RWPE2 (cell line): ENCODE measurements around the gene SLC20A1.

Source experiments
- ATAC-seq: fragments of 200-7000 bp; cut with Tn5 transposase; 3 replicates; pipeline ENCODE4 v1.9.1; 2021; ENCODE audit warnings: low read depth
- DNase-seq: peaks from one replicate; pipeline ENCODE4 v3.0.0-alpha.2; 2020; ENCODE audit warnings: low spot score
- H3K27ac ChIP-seq: fragments of 450-650 bp; 2 replicates; pipeline ENCODE4 v1.5.1; 2017; ENCODE audit warnings: mild to moderate bottlenecking; ENCODE audit not compliant: poor library complexity, severe bottlenecking
- H3K27me3 ChIP-seq: fragments of 250-450 bp; sonication (Bioruptor Pico); 2 replicates; pipeline ENCODE4 v1.5.1; 2021; ENCODE audit warnings: mild to moderate bottlenecking, moderate library complexity; ENCODE audit not compliant: insufficient read depth, poor library complexity, severe bottlenecking
- H3K36me3 ChIP-seq: fragments of 250-450 bp; sonication (Bioruptor Pico); 2 replicates; pipeline ENCODE4 v1.5.1; 2020; ENCODE audit warnings: low read depth, mild to moderate bottlenecking, moderate library complexity
- H3K4me1 ChIP-seq: fragments of 250-450 bp; sonication (Bioruptor Pico); 2 replicates; pipeline ENCODE4 v1.5.1; 2021; ENCODE audit warnings: mild to moderate bottlenecking, moderate library complexity; ENCODE audit not compliant: insufficient read depth, poor library complexity, severe bottlenecking
- H3K4me3 ChIP-seq: fragments of 250-450 bp; sonication (Bioruptor Pico); 2 replicates; pipeline ENCODE4 v1.5.1; 2021; ENCODE audit warnings: mild to moderate bottlenecking, moderate library complexity; ENCODE audit not compliant: severe bottlenecking
- H3K9me3 ChIP-seq: fragments of 250-450 bp; sonication (Bioruptor Pico); 2 replicates; pipeline ENCODE4 v1.5.1; 2021; ENCODE audit warnings: mild to moderate bottlenecking, moderate library complexity; ENCODE audit not compliant: severe bottlenecking
- CTCF ChIP-seq: fragments of 450-650 bp; IDR thresholded peaks from one replicate; pipeline ENCODE4 v1.5.1; 2017; ENCODE audit warnings: mild to moderate bottlenecking, moderate library complexity; ENCODE audit not compliant: poor library complexity, severe bottlenecking

Gene SLC20A1

GRCh38 chr2:112679484-112679883, 33.7 kb downstream of the SLC20A1 start:
- Histone ChIP-seq H3K36me3 (no peaks in the 10 kb centered on the region), H3K27me3 (no peaks in the 10 kb centered on the region), H3K4me3 (no peak overlapping the region), H3K27ac (peak overlapping the region; percentile 13), H3K9me3 (no peaks in the 10 kb centered on the region), H3K4me1 (peaks cover 6% of the 10 kb centered on the region)
- TF ChIP-seq CTCF, result no peak
- ATAC-seq (peak; percentile 80), DNase-seq (no peak)

- no peak overlapping the region for H3K27ac ChIP-seq
- no peak overlapping the region for H3K4me3 ChIP-seq
- no peaks in the 10 kb centered on the region for H3K36me3 ChIP-seq
- peaks cover 6% of the 10 kb centered on the region for H3K4me1 ChIP-seq
- ATAC-seq (peak; percentile 42; the same call in 1 of the 3 replicates), DNase-seq (no peak)
- TF ChIP-seq CTCF, result no peak
- no peaks in the 10 kb centered on the region for H3K9me3 ChIP-seq
- no peaks in the 10 kb centered on the region for H3K27me3 ChIP-seq
These were observed 34.9 kb downstream of the SLC20A1 start for GRCh38 chr2:112680666-112681101.

GRCh38 chr2:112682101-112682500, 36.4 kb downstream of the SLC20A1 start:
- TF ChIP-seq CTCF, result no peak
- no peak overlapping the region for H3K27ac ChIP-seq
- no peak for ATAC-seq
- peaks cover 6% of the 10 kb centered on the region for H3K4me1 ChIP-seq
- H3K4me3 ChIP-seq, result no peak overlapping the region
- no peak for DNase-seq
- H3K36me3 ChIP-seq, result no peaks in the 10 kb centered on the region
- no peaks in the 10 kb centered on the region for H3K9me3 ChIP-seq
- H3K27me3 ChIP-seq, result no peaks in the 10 kb centered on the region

- Histone ChIP-seq H3K9me3 (no peaks in the 10 kb centered on the region), H3K27ac (no peak overlapping the region), H3K27me3 (no peaks in the 10 kb centered on the region), H3K4me1 (peaks cover 12% of the 10 kb centered on the region), H3K4me3 (no peak overlapping the region), H3K36me3 (no peaks in the 10 kb centered on the region)
- no peak for DNase-seq
- no peak for TF ChIP-seq CTCF
- no peak for ATAC-seq
These were observed 38.0 kb downstream of the SLC20A1 start for GRCh38 chr2:112683550-112684414.

- H3K36me3 ChIP-seq, result no peaks in the 10 kb centered on the region
- no peaks in the 10 kb centered on the region for H3K9me3 ChIP-seq
- H3K4me3 ChIP-seq, result no peak overlapping the region
- peaks cover 11% of the 10 kb centered on the region for H3K4me1 ChIP-seq
- no peak for DNase-seq
- no peaks in the 10 kb centered on the region for H3K27me3 ChIP-seq
- TF ChIP-seq CTCF, result no peak
- H3K27ac ChIP-seq, result no peak overlapping the region
- ATAC-seq, result no peak
These were observed 38.7 kb downstream of the SLC20A1 start for GRCh38 chr2:112684415-112684775.
